ENCODE data around the gene SHQ1. TPM values are rescaled to one million over a fixed set of nuclear protein-coding genes. Genes with fewer than 3 reads are reported as not detected.

The SHQ1 gene
- total and polyA plus RNA-seq, 7 donors, result 7.9 to 17.4 (median 9.6) TPM

DNA sequence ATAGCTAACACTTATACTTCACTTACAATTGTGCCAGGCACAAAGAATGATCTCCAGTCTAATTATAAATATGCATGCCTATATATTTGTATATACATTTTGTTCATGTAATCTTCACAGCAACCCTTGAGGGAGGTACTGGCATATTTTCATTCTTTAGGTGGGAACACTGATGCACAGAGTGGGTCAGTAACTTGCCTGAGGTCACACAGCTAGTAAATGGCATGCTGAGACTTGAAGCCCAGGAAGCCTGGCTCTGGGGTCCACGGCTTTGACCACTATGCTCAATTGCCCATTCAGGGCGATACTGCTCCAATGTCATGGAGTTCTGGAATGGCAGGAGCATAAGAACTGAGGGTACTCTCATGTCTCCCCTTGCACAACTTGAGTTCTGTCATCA, 139.8 kb downstream of the SHQ1 start:
- TF ChIP-seq CTCF (IDR thresholded peaks at IDR 0.05) (no peak), POLR2A (IDR thresholded peaks at IDR 0.05) (no peak), POLR2AphosphoS5 (IDR thresholded peaks at IDR 0.05) (no peak), EP300 (IDR thresholded peaks at IDR 0.05) (no peak)
- Histone ChIP-seq H3K9me3 (no peaks in the 10 kb centered on the region), H3K36me3 (no peaks in the 10 kb centered on the region), H3K27ac (no peak overlapping the region), H3K27me3 (no peaks in the 10 kb centered on the region), H3K4me3 (no peak overlapping the region), H3K4me1 (no peaks in the 10 kb centered on the region)
- 90 to 98% methylated on average over 2 of the region's 2 CpGs for WGBS, 2 donors
- DNase-seq, result no peak
- intact Hi-C loops (cut with DNase I), result no loop called here

- DNase-seq, result no peak
- intact Hi-C loops (cut with DNase I), result no loop called here
- TF ChIP-seq POLR2AphosphoS5 (IDR thresholded peaks at IDR 0.05) (no peak), EP300 (IDR thresholded peaks at IDR 0.05) (no peak), CTCF (IDR thresholded peaks at IDR 0.05) (no peak), POLR2A (IDR thresholded peaks at IDR 0.05) (no peak)
- Histone ChIP-seq H3K4me1 (peaks cover 0 to 8% (median 6%) of the 10 kb centered on the region in 4 donors), H3K27ac (no peak overlapping the region), H3K9me3 (no peaks in the 10 kb centered on the region), H3K36me3 (no peaks in the 10 kb centered on the region), H3K27me3 (no peaks in the 10 kb centered on the region), H3K4me3 (no peak overlapping the region)
- WGBS, 2 donors, result 85 to 91% methylated on average over 4 of the region's 4 CpGs
Observed at GRCh38 chr3:72702997-72703396, 145.2 kb downstream of the SHQ1 start.

DNA sequence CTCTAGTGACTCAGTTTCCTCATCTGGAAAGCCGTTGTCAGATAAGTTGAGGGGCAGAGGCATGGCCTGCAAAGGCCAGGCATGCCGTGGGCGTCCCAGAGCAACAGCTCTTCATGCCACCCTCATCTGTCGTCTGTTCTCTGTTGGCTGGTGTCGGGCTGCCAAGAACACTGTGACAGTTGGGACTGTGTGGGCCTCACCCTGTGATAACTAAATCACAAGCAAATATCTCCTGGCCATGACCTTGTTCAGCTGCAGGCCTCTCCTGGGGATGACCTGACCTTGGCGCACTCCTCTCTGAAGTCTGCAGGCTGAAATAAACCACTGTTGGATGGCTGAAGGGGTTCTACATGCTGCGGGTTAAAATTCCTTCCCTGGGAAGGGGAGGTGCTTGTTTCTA, 145.9 kb downstream of the SHQ1 start:
- H3K27ac ChIP-seq, result no peak overlapping the region
- no peaks in the 10 kb centered on the region for H3K9me3 ChIP-seq
- H3K4me3 ChIP-seq, result no peak overlapping the region
- DNase-seq, result no peak
- TF ChIP-seq CTCF (IDR thresholded peaks at IDR 0.05) (no peak), POLR2A (IDR thresholded peaks at IDR 0.05) (no peak), POLR2AphosphoS5 (IDR thresholded peaks at IDR 0.05) (no peak), EP300 (IDR thresholded peaks at IDR 0.05) (no peak)
- H3K36me3 ChIP-seq, result no peaks in the 10 kb centered on the region
- intact Hi-C loops (cut with DNase I), result no loop called here
- WGBS, 2 donors, result 89 to 95% methylated on average over 7 of the region's 7 CpGs
- peaks cover 0 to 11% (median 10%) of the 10 kb centered on the region in 4 donors for H3K4me1 ChIP-seq
- H3K27me3 ChIP-seq, result no peaks in the 10 kb centered on the region

- H3K9me3 ChIP-seq, result no peaks in the 10 kb centered on the region
- WGBS, 2 donors, result 92% methylated on average over 2 of the region's 2 CpGs
- H3K4me1 ChIP-seq, result peaks cover 0 to 20% (median 12%) of the 10 kb centered on the region in 4 donors
- no peak overlapping the region for H3K27ac ChIP-seq
- DNase-seq, result no peak
- H3K4me3 ChIP-seq, result no peak overlapping the region
- intact Hi-C loops (cut with DNase I), result no loop called here
- H3K36me3 ChIP-seq, result no peaks in the 10 kb centered on the region
- H3K27me3 ChIP-seq, result no peaks in the 10 kb centered on the region
- no peak for TF ChIP-seq CTCF (IDR thresholded peaks at IDR 0.05)
- no peak for TF ChIP-seq EP300 (IDR thresholded peaks at IDR 0.05)
- TF ChIP-seq POLR2A (IDR thresholded peaks at IDR 0.05), result no peak
- no peak for TF ChIP-seq POLR2AphosphoS5 (IDR thresholded peaks at IDR 0.05)
Observed at GRCh38 chr3:72700106-72700505, 148.1 kb downstream of the SHQ1 start.

DNA sequence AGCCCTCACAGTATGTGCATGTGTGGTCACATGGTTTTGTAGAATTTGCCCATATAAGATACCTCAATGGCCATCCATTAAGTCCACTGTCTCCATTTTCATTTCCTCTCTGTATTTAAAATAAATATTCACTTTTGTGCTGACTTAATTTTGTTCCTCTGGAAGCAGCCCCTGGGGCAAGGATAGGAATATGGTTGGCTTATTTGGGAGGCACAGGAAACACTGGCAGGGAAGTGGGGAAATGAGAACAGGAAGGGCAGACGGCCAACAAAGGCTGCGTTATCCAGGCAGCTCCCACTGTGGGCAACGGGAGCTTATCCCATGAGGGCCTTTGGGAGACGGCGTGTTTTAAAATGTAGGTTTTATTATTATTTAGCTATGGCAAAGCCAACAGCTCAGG, 148.6 kb downstream of the SHQ1 start:
- H3K27ac ChIP-seq, result no peak overlapping the region
- TF ChIP-seq CTCF (IDR thresholded peaks at IDR 0.05), result no peak
- TF ChIP-seq POLR2AphosphoS5 (IDR thresholded peaks at IDR 0.05), result no peak
- no peak for TF ChIP-seq POLR2A (IDR thresholded peaks at IDR 0.05)
- WGBS, 2 donors, result 71 to 76% methylated on average over 5 of the region's 5 CpGs
- H3K27me3 ChIP-seq, result no peaks in the 10 kb centered on the region
- peaks cover 0 to 24% (median 16%) of the 10 kb centered on the region in 4 donors for H3K4me1 ChIP-seq
- intact Hi-C loops (cut with DNase I), result no loop called here
- no peak overlapping the region for H3K4me3 ChIP-seq
- no peaks in the 10 kb centered on the region for H3K36me3 ChIP-seq
- no peaks in the 10 kb centered on the region for H3K9me3 ChIP-seq
- no peak for DNase-seq

Measured in sigmoid colon (tissue), 7 donors.